ENCODE data around the gene TP63.

Gene TP63

GRCh38 chr3:189637750-189638149, 6.6 kb downstream of the TP63 start:
- DNase-seq (ENCODE audit: low read depth), result no peak
- no peak for TF ChIP-seq MAX (IDR thresholded peaks at IDR 0.05; ENCODE audit: low read depth, low read length)
- no peak for TF ChIP-seq MYC (IDR thresholded peaks at IDR 0.05; ENCODE audit: low read depth, low read length)
- TF ChIP-seq CTCF (IDR thresholded peaks at IDR 0.05; ENCODE audit: low read depth, low read length), result no peak
- TF ChIP-seq POLR2A (IDR thresholded peaks at IDR 0.05; ENCODE audit: extremely low read depth, insufficient read length), result no peak
- no peak overlapping the region for H3K4me3 ChIP-seq (ENCODE audit: low read depth, low read length)

- H3K4me3 ChIP-seq (ENCODE audit: low read depth, low read length), result no peak overlapping the region
- TF ChIP-seq POLR2A (IDR thresholded peaks at IDR 0.05; ENCODE audit: extremely low read depth, insufficient read length) (no peak), MYC (IDR thresholded peaks at IDR 0.05; ENCODE audit: low read depth, low read length) (no peak), CTCF (IDR thresholded peaks at IDR 0.05; ENCODE audit: low read depth, low read length) (no peak), MAX (IDR thresholded peaks at IDR 0.05; ENCODE audit: low read depth, low read length) (no peak)
- DNase-seq (ENCODE audit: low read depth), result no peak
Measured at GRCh38 chr3:189638276-189639031, 7.3 kb downstream of the TP63 start.

GRCh38 chr3:189641776-189642175, 10.6 kb downstream of the TP63 start:
- no peak overlapping the region for H3K4me3 ChIP-seq (ENCODE audit: low read depth, low read length)
- no peak for DNase-seq (ENCODE audit: low read depth)
- TF ChIP-seq CTCF (IDR thresholded peaks at IDR 0.05; ENCODE audit: low read depth, low read length) (no peak), POLR2A (IDR thresholded peaks at IDR 0.05; ENCODE audit: extremely low read depth, insufficient read length) (no peak), MAX (IDR thresholded peaks at IDR 0.05; ENCODE audit: low read depth, low read length) (no peak), MYC (IDR thresholded peaks at IDR 0.05; ENCODE audit: low read depth, low read length) (no peak)

- TF ChIP-seq CTCF (IDR thresholded peaks at IDR 0.05; ENCODE audit: low read depth, low read length), result no peak
- TF ChIP-seq POLR2A (IDR thresholded peaks at IDR 0.05; ENCODE audit: extremely low read depth, insufficient read length), result no peak
- TF ChIP-seq MYC (IDR thresholded peaks at IDR 0.05; ENCODE audit: low read depth, low read length), result no peak
- no peak for TF ChIP-seq MAX (IDR thresholded peaks at IDR 0.05; ENCODE audit: low read depth, low read length)
- no peak for DNase-seq (ENCODE audit: low read depth)
Measured at GRCh38 chr3:189646853-189647542, 15.8 kb downstream of the TP63 start.

GRCh38 chr3:189652042-189652441, 20.9 kb downstream of the TP63 start:
- H3K4me3 ChIP-seq (ENCODE audit: low read depth, low read length), result no peak overlapping the region
- peak; percentile 28 for DNase-seq (ENCODE audit: low read depth)
- TF ChIP-seq POLR2A (IDR thresholded peaks at IDR 0.05; ENCODE audit: extremely low read depth, insufficient read length) (no peak), CTCF (IDR thresholded peaks at IDR 0.05; ENCODE audit: low read depth, low read length) (peak; percentile 74)

More at GRCh38 chr3:189646853-189647542, 15.8 kb downstream of the TP63 start:
- H3K4me3 ChIP-seq (ENCODE audit: low read depth, low read length), result no peak overlapping the region
